HEK293T (cell line): ENCODE results near the gene LRFN5.

Experiments
- BHLHE40 ChIP-seq: fragments of 450-650 bp; IDR thresholded peaks from 2 replicates; pipeline ENCODE4 v1.6.1; 2016; ENCODE audit warnings: mild to moderate bottlenecking, moderate library complexity, borderline replicate concordance
- ELF4 ChIP-seq: fragments of 450-650 bp; IDR thresholded peaks from 2 replicates; pipeline ENCODE4 v1.6.1; 2017; ENCODE audit warnings: antibody characterized with exemption
- FOXA1 ChIP-seq: fragments of 450-650 bp; IDR thresholded peaks from 2 replicates; pipeline ENCODE4 v1.6.1; 2016; ENCODE audit warnings: mild to moderate bottlenecking
- FOXK2 ChIP-seq: fragments of 450-650 bp; IDR thresholded peaks from 2 replicates; pipeline ENCODE4 v1.6.1; 2016; ENCODE audit warnings: mild to moderate bottlenecking
- FOXM1 ChIP-seq: fragments of 450-650 bp; IDR thresholded peaks from 2 replicates; pipeline ENCODE4 v1.6.1; 2017; ENCODE audit warnings: mild to moderate bottlenecking, borderline replicate concordance
- HDGF ChIP-seq: fragments of 450-650 bp; IDR thresholded peaks from 2 replicates; pipeline ENCODE4 v1.6.1; 2017; ENCODE audit warnings: antibody characterized with exemption, borderline replicate concordance
- LEF1 ChIP-seq: fragments of 450-650 bp; IDR thresholded peaks from 2 replicates; pipeline ENCODE4 v1.6.1; 2017; ENCODE audit warnings: mild to moderate bottlenecking, borderline replicate concordance
- NFRKB ChIP-seq: fragments of 450-650 bp; IDR thresholded peaks from 2 replicates; pipeline ENCODE4 v1.6.1; 2016; ENCODE audit warnings: mild to moderate bottlenecking, moderate library complexity
- SP1 ChIP-seq: fragments of 450-650 bp; IDR thresholded peaks from 2 replicates; pipeline ENCODE4 v1.6.1; 2017
- ZNF384 ChIP-seq: fragments of 450-650 bp; IDR thresholded peaks from 2 replicates; pipeline ENCODE4 v1.6.1; 2016

DNA sequence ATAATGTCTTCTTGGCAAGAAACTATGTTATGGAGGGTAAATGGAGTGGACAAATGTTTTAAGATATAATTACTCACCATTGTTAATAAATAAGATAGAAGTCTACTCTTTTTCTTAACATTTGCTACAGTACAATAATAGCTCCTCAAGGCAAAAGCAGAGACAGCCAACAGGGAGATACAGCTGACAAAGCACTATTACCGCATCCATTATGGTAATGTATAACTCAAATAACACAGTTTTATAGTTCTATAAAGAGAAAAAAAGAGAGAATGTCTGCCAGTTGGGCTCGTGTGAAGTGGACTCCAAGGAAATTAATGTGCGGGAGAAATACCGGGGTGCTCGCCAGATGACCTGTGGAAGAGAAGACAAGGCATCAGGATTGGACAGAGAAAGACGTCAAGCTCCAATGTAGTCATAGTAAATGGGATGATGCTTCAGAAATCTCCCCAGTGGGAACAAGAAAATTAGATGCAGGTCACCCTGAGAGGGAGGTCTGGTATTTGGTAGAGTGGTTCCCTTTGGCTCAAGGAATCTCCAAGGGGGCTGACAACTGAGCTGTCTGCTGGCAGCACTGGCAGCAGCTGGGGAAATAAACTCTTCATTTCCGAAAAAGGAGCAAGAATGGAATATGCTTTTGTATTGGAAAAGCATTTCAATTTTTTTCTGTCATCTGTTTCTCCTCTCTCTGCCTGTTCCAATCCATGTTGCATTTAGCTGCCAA is 343.9 kb downstream of the LRFN5 start:
- TF ChIP-seq SP1 (no peak), NFRKB (no peak), FOXM1 (no peak), FOXK2 (no peak), ZNF384 (no peak), LEF1 (no peak), ELF4 (no peak), FOXA1 (no peak), HDGF (no peak), BHLHE40 (no peak)
